Calu3 (cell line): Measurements from ENCODE around the gene TSPAN32. TPM values are rescaled to one million over a fixed set of nuclear protein-coding genes. Genes with fewer than 3 reads are reported as not detected.

ENCODE experiments used
- BruUV-seq: library from RNA; stranded (reverse); fragments of 400-500 nt; replicated peaks from 2 replicates; lab custom pipeline; 2021; lab: Mats Ljungman, UMichigan
- CTCF ChIA-PET: fragments of 300-600 bp; sonication (Branson Sonifier 250); formaldehyde crosslinking; loops from one replicate; lab custom pipeline; 2022; ENCODE audit warnings: antibody characterized with exemption; lab: Charles Lee
- DNase-seq: peaks from one replicate; pipeline ENCODE4 v3.0.0; 2022
- H3K27ac Mint-ChIP-seq: one replicate; pipeline ENCODE4 v1.8.0; 2022; ENCODE audit warnings: mixed read lengths; ENCODE audit not compliant: unreplicated experiment
- H3K27me3 Mint-ChIP-seq: one replicate; pipeline ENCODE4 v1.8.0; 2022; ENCODE audit warnings: mixed read lengths; ENCODE audit not compliant: unreplicated experiment
- H3K36me3 Mint-ChIP-seq: one replicate; pipeline ENCODE4 v1.8.0; 2022; ENCODE audit warnings: mild to moderate bottlenecking, moderate library complexity, mixed read lengths; ENCODE audit not compliant: insufficient read depth, unreplicated experiment
- H3K4me1 Mint-ChIP-seq: one replicate; pipeline ENCODE4 v1.8.0; 2022; ENCODE audit warnings: mild to moderate bottlenecking, low read depth, mixed read lengths; ENCODE audit not compliant: unreplicated experiment
- H3K4me3 Mint-ChIP-seq: one replicate; pipeline ENCODE4 v1.8.0; 2022; ENCODE audit warnings: mild to moderate bottlenecking, low read depth, moderate library complexity, mixed read lengths; ENCODE audit not compliant: unreplicated experiment
- H3K9me3 Mint-ChIP-seq: one replicate; pipeline ENCODE4 v1.8.0; 2022; ENCODE audit warnings: low read depth, mixed read lengths; ENCODE audit not compliant: unreplicated experiment
- CTCF ChIP-seq: fragments of 200-600 bp; IDR thresholded peaks from one replicate; pipeline ENCODE4 v1.8.0; 2022; ENCODE audit warnings: antibody characterized with exemption; ENCODE audit not compliant: unreplicated experiment
- intact Hi-C: fragments of 100-400 bp; cut with micrococcal nuclease; formaldehyde crosslinking; loops from one replicate; pipeline ENCODE4 v1.10.0; 2022; ENCODE audit not compliant: unreplicated experiment
- total RNA-seq: library from RNA; stranded (reverse); gene quantifications from 2 replicates; pipeline ENCODE4 v1.2.3, GENCODE V29; 2022

Gene TSPAN32
- total RNA-seq, 1 experiment from 2014 or later, result not detected

GRCh38 chr11:2269601-2270321 is 32.1 kb upstream of the TSPAN32 start:
- CTCF ChIA-PET, result interaction anchor here (0.6 kb wide), 1 partner anchor 19 kb away, joined by 3 read pairs; no protein-coding TSS in a partner anchor
- no peaks in the 10 kb centered on the region for H3K36me3 Mint-ChIP-seq
- no TSS peak for BruUV-seq
- no peaks in the 10 kb centered on the region for H3K4me1 Mint-ChIP-seq
- intact Hi-C loops, result no loop called here
- no peak for TF ChIP-seq CTCF
- DNase-seq, result no peak
- peak overlapping the region; percentile 71 for H3K4me3 Mint-ChIP-seq
- no peaks in the 10 kb centered on the region for H3K9me3 Mint-ChIP-seq
- no peak overlapping the region for H3K27ac Mint-ChIP-seq
- peaks cover 78% of the 10 kb centered on the region for H3K27me3 Mint-ChIP-seq

- no peak within 1 kb of the TSS for H3K27ac Mint-ChIP-seq
- no peak for DNase-seq
- intact Hi-C loops, result no loop called here
Observed at GRCh38 chr11:2270322-2271076, 31.3 kb upstream of the TSPAN32 start, which contains the start of gene ASCL2. Gene ASCL2, minus strand, starts transcription at chr11:2270588. Its CDS starts 256 bp downstream, at chr11:2270332.

GRCh38 chr11:2271077-2271326 is 30.8 kb upstream of the TSPAN32 start:
- peaks cover 78% of the 10 kb centered on the region for H3K27me3 Mint-ChIP-seq
- H3K9me3 Mint-ChIP-seq, result no peaks in the 10 kb centered on the region
- H3K4me3 Mint-ChIP-seq, result no peak overlapping the region
- no peak for TF ChIP-seq CTCF
- intact Hi-C loops, result no loop called here
- no peak for DNase-seq
- H3K36me3 Mint-ChIP-seq, result no peaks in the 10 kb centered on the region
- H3K4me1 Mint-ChIP-seq, result no peaks in the 10 kb centered on the region
- H3K27ac Mint-ChIP-seq, result no peak overlapping the region
- BruUV-seq, result no TSS peak
- CTCF ChIA-PET, result no interaction called here

More at GRCh38 chr11:2270322-2271076, 31.3 kb upstream of the TSPAN32 start, which contains the start of gene ASCL2:
- Mint-ChIP-seq H3K27me3 (peaks cover 78% of the 10 kb centered on the region), H3K36me3 (no peaks in the 10 kb centered on the region), H3K4me3 (peak within 1 kb of the TSS; percentile 71), H3K4me1 (no peaks in the 10 kb centered on the region), H3K9me3 (no peaks in the 10 kb centered on the region)
- TF ChIP-seq CTCF, result no peak
- CTCF ChIA-PET, result no interaction called here
- BruUV-seq, result no TSS peak

- BruUV-seq, result no TSS peak
- intact Hi-C loops, result no loop called here
- CTCF ChIA-PET, result no interaction called here
- Mint-ChIP-seq H3K27me3 (peaks cover 78% of the 10 kb centered on the region), H3K9me3 (no peaks in the 10 kb centered on the region), H3K4me3 (no peak overlapping the region), H3K27ac (no peak overlapping the region), H3K36me3 (no peaks in the 10 kb centered on the region), H3K4me1 (no peaks in the 10 kb centered on the region)
- DNase-seq, result no peak
- TF ChIP-seq CTCF, result no peak
Observed at GRCh38 chr11:2271327-2272227, 30.2 kb upstream of the TSPAN32 start.
